NOMO-1 treated with DMSO at 0.1 percent for 48 hours (cell line): ENCODE data around the gene SRSF5.

Experiments
- DNase-seq: peaks from one replicate; lab custom pipeline; 2025; ENCODE audit not compliant: unreplicated experiment; lab: John Stamatoyannopoulos, UW

Gene SRSF5

GRCh38 chr14:69769623-69770022 is 2.7 kb downstream of the SRSF5 start:
- no peak for DNase-seq

- no peak for DNase-seq
Measured at GRCh38 chr14:69770559-69770958, 3.6 kb downstream of the SRSF5 start.

GRCh38 chr14:69771136-69771535 is 4.2 kb downstream of the SRSF5 start:
- no peak for DNase-seq

- no peak for DNase-seq
Measured at GRCh38 chr14:69772082-69773017, 5.4 kb downstream of the SRSF5 start.

- no peak for DNase-seq
Measured at GRCh38 chr14:69773571-69774276, 6.8 kb downstream of the SRSF5 start.

- no peak for DNase-seq
Measured at GRCh38 chr14:69775012-69775411, 8.1 kb downstream of the SRSF5 start.

- DNase-seq, result no peak
Measured at GRCh38 chr14:69776875-69777453, 10.0 kb downstream of the SRSF5 start.

- no peak for DNase-seq
Measured at GRCh38 chr14:69779088-69779487, 12.1 kb downstream of the SRSF5 start.

GRCh38 chr14:69780092-69780491 is 13.2 kb downstream of the SRSF5 start:
- DNase-seq, result no peak

- DNase-seq, result no peak
Measured at GRCh38 chr14:69780952-69781351, 14.0 kb downstream of the SRSF5 start.

- DNase-seq, result no peak
Measured at GRCh38 chr14:69784942-69785341, 18.0 kb downstream of the SRSF5 start.

GRCh38 chr14:69786603-69787002 is 19.7 kb downstream of the SRSF5 start:
- no peak for DNase-seq

- no peak for DNase-seq
Measured at GRCh38 chr14:69789118-69789640, 22.2 kb downstream of the SRSF5 start.

GRCh38 chr14:69792887-69793421 is 26.0 kb downstream of the SRSF5 start:
- no peak for DNase-seq

GRCh38 chr14:69794791-69795190 is 27.8 kb downstream of the SRSF5 start:
- no peak for DNase-seq

- DNase-seq, result no peak
Measured at GRCh38 chr14:69795691-69796090, 28.7 kb downstream of the SRSF5 start.

- DNase-seq, result no peak
Measured at GRCh38 chr14:69796797-69797500, 30.0 kb downstream of the SRSF5 start, which contains the start of gene SLC10A1. TSS of gene SLC10A1 (minus strand) at chr14:69797241. CDS start at chr14:69797155, 86 bp downstream.

- no peak for DNase-seq
Measured at GRCh38 chr14:69797573-69798338, 30.8 kb downstream of the SRSF5 start.

- DNase-seq, result no peak
Measured at GRCh38 chr14:69798339-69798735, 31.4 kb downstream of the SRSF5 start.

- no peak for DNase-seq
Measured at GRCh38 chr14:69803753-69804152, 36.8 kb downstream of the SRSF5 start.
